Measurements from ENCODE around the gene FGF12. TPM values are rescaled to one million over a fixed set of nuclear protein-coding genes. Genes with fewer than 3 reads are reported as not detected.

FGF12 gene
- total RNA-seq, 1 donor from 2014 or later, result not detected

DNA sequence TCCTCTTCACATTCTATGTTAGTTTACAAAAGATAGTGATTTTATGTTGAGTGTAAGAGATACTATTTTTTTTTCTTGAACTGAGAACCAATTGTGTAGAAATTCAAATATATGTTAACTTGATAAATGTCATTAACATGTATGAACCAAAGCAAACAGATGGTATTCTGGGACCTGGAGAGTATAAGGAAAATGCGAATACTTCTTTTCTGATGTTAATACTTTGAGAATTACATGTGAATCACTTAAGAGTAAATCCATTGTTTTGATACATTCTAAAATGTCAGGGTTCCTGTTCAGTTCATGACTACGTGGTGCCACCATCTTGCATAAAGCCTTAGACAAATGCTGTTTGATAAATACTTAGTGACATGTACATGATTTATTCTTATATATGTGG, 541.3 kb downstream of the FGF12 start:
- no peaks in the 10 kb centered on the region for H3K9me3 Mint-ChIP-seq
- H3K27ac Mint-ChIP-seq, result no peak overlapping the region
- intact Hi-C loops (cut with micrococcal nuclease), result no loop called here

GRCh38 chr3:192183109-192183508, 544.2 kb downstream of the FGF12 start:
- intact Hi-C loops (cut with micrococcal nuclease), result no loop called here
- Mint-ChIP-seq H3K27ac (no peak overlapping the region), H3K27me3 (ENCODE audit: insufficient read depth) (no peaks in the 10 kb centered on the region), H3K9me3 (no peaks in the 10 kb centered on the region), H3K4me1 (ENCODE audit: low read depth) (no peaks in the 10 kb centered on the region), H3K36me3 (ENCODE audit: low read depth) (no peaks in the 10 kb centered on the region), H3K4me3 (no peak overlapping the region)
- no peak for DNase-seq (ENCODE audit: low spot score)

More for the DNA sequence above, 541.3 kb downstream of the FGF12 start:
- Mint-ChIP-seq H3K36me3 (ENCODE audit: low read depth) (no peaks in the 10 kb centered on the region), H3K27me3 (ENCODE audit: insufficient read depth) (no peaks in the 10 kb centered on the region), H3K4me3 (no peak overlapping the region), H3K4me1 (ENCODE audit: low read depth) (no peaks in the 10 kb centered on the region)
- no peak for DNase-seq (ENCODE audit: low spot score)

DNA sequence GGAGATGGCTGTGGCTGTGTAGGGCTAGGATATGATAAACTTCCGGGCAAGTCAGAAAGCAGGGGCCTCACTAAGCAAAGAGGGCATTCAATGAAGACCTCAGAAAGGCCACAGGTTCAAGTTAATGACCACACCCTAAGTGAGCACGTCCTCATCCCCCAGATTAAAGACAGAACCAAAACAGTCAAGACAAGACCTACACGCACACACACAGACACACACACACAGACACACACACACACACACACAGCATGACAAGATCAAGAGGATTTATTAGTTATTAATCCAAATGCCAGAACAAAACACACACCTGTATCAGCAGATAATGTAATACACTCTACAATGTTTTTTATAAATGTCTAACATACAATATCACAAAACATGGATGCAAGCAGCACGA, 546.2 kb downstream of the FGF12 start:
- no peak for DNase-seq (ENCODE audit: low spot score)
- Mint-ChIP-seq H3K27ac (no peak overlapping the region), H3K9me3 (no peaks in the 10 kb centered on the region), H3K4me1 (ENCODE audit: low read depth) (no peaks in the 10 kb centered on the region), H3K27me3 (ENCODE audit: insufficient read depth) (no peaks in the 10 kb centered on the region), H3K36me3 (ENCODE audit: low read depth) (no peaks in the 10 kb centered on the region), H3K4me3 (no peak overlapping the region)
- intact Hi-C loops (cut with micrococcal nuclease), result no loop called here

- H3K27ac Mint-ChIP-seq, result no peak overlapping the region
- DNase-seq (ENCODE audit: low spot score), result no peak
- intact Hi-C loops (cut with micrococcal nuclease), result no loop called here
- no peaks in the 10 kb centered on the region for H3K27me3 Mint-ChIP-seq (ENCODE audit: insufficient read depth)
- H3K4me3 Mint-ChIP-seq, result no peak overlapping the region
- no peaks in the 10 kb centered on the region for H3K36me3 Mint-ChIP-seq (ENCODE audit: low read depth)
- H3K9me3 Mint-ChIP-seq, result no peaks in the 10 kb centered on the region
- no peaks in the 10 kb centered on the region for H3K4me1 Mint-ChIP-seq (ENCODE audit: low read depth)
These were observed 550.0 kb downstream of the FGF12 start for GRCh38 chr3:192177383-192177782.

DNA sequence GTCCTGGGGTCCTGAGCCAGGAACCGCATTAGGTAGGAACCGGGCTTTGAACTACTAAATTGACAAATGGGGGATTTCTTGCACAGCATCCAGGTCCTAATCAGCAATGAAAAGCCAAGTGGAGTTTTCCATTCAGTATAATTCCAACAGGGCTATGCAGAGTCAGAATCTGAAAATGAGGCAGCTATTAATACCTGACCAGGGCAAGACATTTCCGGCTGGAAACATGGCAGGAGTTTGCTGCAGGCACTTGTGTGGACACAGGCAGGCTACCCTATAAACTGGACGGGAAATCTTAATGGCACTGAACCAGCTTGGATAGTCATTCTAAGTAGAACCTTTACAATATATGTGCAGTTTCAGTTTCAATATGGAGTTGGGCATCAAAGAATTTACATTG, 553.1 kb downstream of the FGF12 start:
- intact Hi-C loops (cut with micrococcal nuclease), result no loop called here

GRCh38 chr3:192171213-192171612, 556.1 kb downstream of the FGF12 start:
- Mint-ChIP-seq H3K4me1 (ENCODE audit: low read depth) (no peaks in the 10 kb centered on the region), H3K9me3 (no peaks in the 10 kb centered on the region), H3K36me3 (ENCODE audit: low read depth) (no peaks in the 10 kb centered on the region), H3K27ac (no peak overlapping the region), H3K4me3 (no peak overlapping the region), H3K27me3 (ENCODE audit: insufficient read depth) (no peaks in the 10 kb centered on the region)
- intact Hi-C loops (cut with micrococcal nuclease), result no loop called here
- DNase-seq (ENCODE audit: low spot score), result no peak

More for the DNA sequence above, 553.1 kb downstream of the FGF12 start:
- no peak for DNase-seq (ENCODE audit: low spot score)
- H3K4me3 Mint-ChIP-seq, result no peak overlapping the region
- no peaks in the 10 kb centered on the region for H3K27me3 Mint-ChIP-seq (ENCODE audit: insufficient read depth)
- H3K9me3 Mint-ChIP-seq, result no peaks in the 10 kb centered on the region
- no peaks in the 10 kb centered on the region for H3K4me1 Mint-ChIP-seq (ENCODE audit: low read depth)
- no peak overlapping the region for H3K27ac Mint-ChIP-seq
- no peaks in the 10 kb centered on the region for H3K36me3 Mint-ChIP-seq (ENCODE audit: low read depth)

GRCh38 chr3:192170659-192171058, 556.7 kb downstream of the FGF12 start:
- Mint-ChIP-seq H3K36me3 (ENCODE audit: low read depth) (no peaks in the 10 kb centered on the region), H3K9me3 (no peaks in the 10 kb centered on the region), H3K4me3 (no peak overlapping the region), H3K27me3 (ENCODE audit: insufficient read depth) (no peaks in the 10 kb centered on the region), H3K4me1 (ENCODE audit: low read depth) (no peaks in the 10 kb centered on the region), H3K27ac (no peak overlapping the region)
- intact Hi-C loops (cut with micrococcal nuclease), result no loop called here
- no peak for DNase-seq (ENCODE audit: low spot score)

DNA sequence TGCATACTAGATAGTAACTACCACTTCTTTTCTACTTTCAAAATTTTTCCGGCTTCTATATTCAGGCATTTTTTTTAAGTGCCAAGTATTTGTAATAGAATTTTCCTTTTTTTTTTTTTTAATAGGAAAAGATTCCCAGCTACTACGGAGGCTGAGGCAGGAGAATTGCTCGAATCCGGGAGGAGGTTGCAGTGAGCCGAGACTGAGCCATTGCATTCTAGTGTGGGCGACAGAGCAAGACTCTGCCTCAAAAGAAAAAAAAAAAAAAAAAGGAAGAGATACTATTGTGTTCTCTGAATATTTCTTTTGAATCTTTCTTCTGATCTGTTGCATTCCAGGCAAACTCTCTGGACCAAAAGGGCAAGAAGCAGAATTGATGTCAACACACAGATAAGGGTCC, 557.3 kb downstream of the FGF12 start:
- Mint-ChIP-seq H3K36me3 (ENCODE audit: low read depth) (no peaks in the 10 kb centered on the region), H3K4me3 (no peak overlapping the region), H3K4me1 (ENCODE audit: low read depth) (no peaks in the 10 kb centered on the region), H3K27me3 (ENCODE audit: insufficient read depth) (no peaks in the 10 kb centered on the region), H3K9me3 (no peaks in the 10 kb centered on the region), H3K27ac (no peak overlapping the region)
- intact Hi-C loops (cut with micrococcal nuclease), result no loop called here
- no peak for DNase-seq (ENCODE audit: low spot score)

DNA sequence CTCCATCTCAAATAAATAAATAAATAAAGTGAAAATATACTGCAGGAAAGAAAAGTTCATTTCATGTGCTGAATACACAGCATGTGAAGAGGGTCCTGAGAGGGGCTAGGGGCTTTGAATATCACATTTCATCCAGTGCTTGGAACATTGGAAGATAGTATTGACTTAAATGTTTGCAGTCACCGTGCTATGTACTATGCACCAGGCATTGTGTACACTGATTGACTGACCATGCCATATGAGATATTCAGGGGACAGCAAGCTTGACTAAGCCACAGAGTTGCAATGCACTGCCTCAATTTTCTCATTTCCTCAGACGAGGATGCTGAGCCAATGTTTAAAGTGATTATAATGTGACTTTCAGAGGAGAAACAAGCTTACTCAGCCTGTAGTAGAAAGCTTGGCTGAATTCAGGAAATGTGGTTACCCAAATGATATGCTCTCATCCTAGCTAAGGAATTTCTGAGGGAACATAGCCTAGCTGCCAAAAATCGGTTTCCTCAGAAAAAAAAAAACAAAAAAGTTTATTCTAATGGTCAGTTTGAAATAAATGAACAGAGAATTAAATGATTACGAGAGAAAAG, 557.9 kb downstream of the FGF12 start:
- Mint-ChIP-seq H3K27ac (no peak overlapping the region), H3K4me1 (ENCODE audit: low read depth) (no peaks in the 10 kb centered on the region), H3K9me3 (no peaks in the 10 kb centered on the region), H3K36me3 (ENCODE audit: low read depth) (no peaks in the 10 kb centered on the region), H3K4me3 (no peak overlapping the region), H3K27me3 (ENCODE audit: insufficient read depth) (no peaks in the 10 kb centered on the region)
- no peak for DNase-seq (ENCODE audit: low spot score)
- intact Hi-C loops (cut with micrococcal nuclease), result no loop called here

DNA sequence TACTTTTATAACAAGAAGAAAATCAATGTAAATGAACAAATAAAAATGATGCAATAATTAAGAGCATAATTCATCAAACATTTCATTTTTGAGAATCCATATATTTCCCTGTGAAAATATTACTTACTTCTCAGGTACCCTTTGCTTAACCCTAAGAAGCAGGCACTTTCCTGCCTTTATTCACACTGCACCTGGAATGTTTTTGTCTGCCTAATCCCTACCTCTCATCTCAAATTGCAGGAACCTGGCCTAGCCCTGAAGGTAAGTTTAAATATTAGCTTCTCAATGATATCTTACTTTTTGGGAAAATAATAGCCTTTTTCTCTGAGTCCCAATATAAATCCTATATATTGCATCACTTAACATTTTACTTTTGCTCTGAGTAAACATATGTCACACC, 559.1 kb downstream of the FGF12 start:
- Mint-ChIP-seq H3K4me3 (no peak overlapping the region), H3K27ac (no peak overlapping the region), H3K4me1 (ENCODE audit: low read depth) (no peaks in the 10 kb centered on the region), H3K27me3 (ENCODE audit: insufficient read depth) (no peaks in the 10 kb centered on the region), H3K9me3 (no peaks in the 10 kb centered on the region), H3K36me3 (ENCODE audit: low read depth) (no peaks in the 10 kb centered on the region)
- intact Hi-C loops (cut with micrococcal nuclease), result no loop called here
- no peak for DNase-seq (ENCODE audit: low spot score)

GRCh38 chr3:192165552-192165951, 561.8 kb downstream of the FGF12 start:
- no peak overlapping the region for H3K27ac Mint-ChIP-seq
- no peak overlapping the region for H3K4me3 Mint-ChIP-seq
- H3K36me3 Mint-ChIP-seq (ENCODE audit: low read depth), result no peaks in the 10 kb centered on the region
- no peaks in the 10 kb centered on the region for H3K4me1 Mint-ChIP-seq (ENCODE audit: low read depth)
- H3K27me3 Mint-ChIP-seq (ENCODE audit: insufficient read depth), result no peaks in the 10 kb centered on the region
- intact Hi-C loops (cut with micrococcal nuclease), result no loop called here
- no peak for DNase-seq (ENCODE audit: low spot score)
- H3K9me3 Mint-ChIP-seq, result no peaks in the 10 kb centered on the region

DNA sequence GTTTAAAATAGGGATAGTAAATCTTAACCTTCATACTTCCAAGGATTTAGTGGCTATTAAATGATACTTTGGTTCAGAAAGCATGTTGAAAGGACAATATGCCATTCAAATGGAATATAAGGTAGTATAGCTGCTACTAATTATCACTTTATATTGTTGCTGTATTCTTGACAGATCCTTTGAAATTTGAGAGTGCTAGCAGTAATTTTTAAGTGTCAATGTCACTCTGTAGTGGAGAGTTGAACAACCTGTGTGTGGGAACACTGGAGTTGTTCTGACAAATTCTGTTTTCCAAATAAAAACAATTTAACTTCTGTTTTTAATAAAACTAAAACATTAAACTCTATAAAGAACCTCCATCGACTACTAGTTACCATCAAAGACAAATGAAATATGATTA, 565.7 kb downstream of the FGF12 start:
- peaks cover 2% of the 10 kb centered on the region for H3K27me3 Mint-ChIP-seq (ENCODE audit: insufficient read depth)
- no peaks in the 10 kb centered on the region for H3K36me3 Mint-ChIP-seq (ENCODE audit: low read depth)
- DNase-seq (ENCODE audit: low spot score), result no peak
- intact Hi-C loops (cut with micrococcal nuclease), result no loop called here
- H3K4me1 Mint-ChIP-seq (ENCODE audit: low read depth), result no peaks in the 10 kb centered on the region
- no peak overlapping the region for H3K4me3 Mint-ChIP-seq
- H3K27ac Mint-ChIP-seq, result no peak overlapping the region
- H3K9me3 Mint-ChIP-seq, result no peaks in the 10 kb centered on the region

GRCh38 chr3:192156382-192156781, 571.0 kb downstream of the FGF12 start:
- intact Hi-C loops (cut with micrococcal nuclease), result no loop called here
- H3K36me3 Mint-ChIP-seq (ENCODE audit: low read depth), result no peaks in the 10 kb centered on the region
- DNase-seq (ENCODE audit: low spot score), result no peak
- H3K4me3 Mint-ChIP-seq, result no peak overlapping the region
- H3K27ac Mint-ChIP-seq, result no peak overlapping the region
- peaks cover 2% of the 10 kb centered on the region for H3K27me3 Mint-ChIP-seq (ENCODE audit: insufficient read depth)
- no peaks in the 10 kb centered on the region for H3K9me3 Mint-ChIP-seq
- H3K4me1 Mint-ChIP-seq (ENCODE audit: low read depth), result no peaks in the 10 kb centered on the region

DNA sequence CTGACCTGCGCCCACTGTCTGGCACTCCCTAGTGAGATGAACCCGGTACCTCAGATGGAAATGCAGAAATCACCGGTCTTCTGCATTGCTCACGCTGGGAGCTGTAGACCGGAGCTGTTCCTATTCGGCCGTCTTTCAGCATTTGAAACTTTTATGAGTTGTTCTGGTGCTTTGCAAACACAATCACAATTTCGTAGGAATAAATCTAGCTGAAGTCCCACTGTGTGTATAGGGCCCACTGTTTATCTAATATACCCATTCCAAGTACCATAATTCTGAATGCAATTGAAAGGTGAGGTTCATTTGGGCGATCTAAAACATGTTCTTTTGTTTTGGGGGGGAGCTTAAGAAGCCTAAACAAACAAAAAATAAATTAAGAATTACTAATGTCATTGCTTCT, 572.1 kb downstream of the FGF12 start:
- Mint-ChIP-seq H3K27me3 (ENCODE audit: insufficient read depth) (peaks cover 2% of the 10 kb centered on the region), H3K36me3 (ENCODE audit: low read depth) (no peaks in the 10 kb centered on the region), H3K4me1 (ENCODE audit: low read depth) (no peaks in the 10 kb centered on the region), H3K4me3 (no peak overlapping the region), H3K9me3 (no peaks in the 10 kb centered on the region), H3K27ac (no peak overlapping the region)
- intact Hi-C loops (cut with micrococcal nuclease), result no loop called here
- DNase-seq (ENCODE audit: low spot score), result no peak

Data from activated T-helper 1 cell treated with anti-CD3 and anti-CD28 coated beads, Interleukin-12 subunit alpha, Interleukin-12 subunit beta, Interleukin-2, Interleukin-4 antibody, amounts not matched to agents 30 ng/mL and 10 ng/mL and 1 ng/mL, durations not matched to agents 14 hours and 24 hours and 36 hours (primary cell).